Panc1 (cell line): Measurements from ENCODE around the gene CFAP251.

Experiments used
- POLR2AphosphoS5 ChIP-seq: IDR thresholded peaks from 2 replicates; pipeline ENCODE4 v1.6.1; 2012; ENCODE audit warnings: mild to moderate bottlenecking, low read depth, low read length, moderate library complexity
- TF ChIP-seq, protein P1 (sequence below): fragments of 450-650 bp; IDR thresholded peaks from 2 replicates; pipeline ENCODE4 v1.5.1; 2017; ENCODE audit warnings: mild to moderate bottlenecking
- TF ChIP-seq, protein P2 (sequence below), 2 experiments: IDR thresholded peaks; 2 replicates each; pipeline ENCODE4 v1.6.1; 2011 to 2012; ENCODE audit warnings: low read depth in 2 of 2, control low read depth in 1 of 2, low read length in 1 of 2, mild to moderate bottlenecking in 1 of 2, moderate library complexity in 1 of 2; ENCODE audit not compliant: insufficient read depth in 1 of 2

DNA sequence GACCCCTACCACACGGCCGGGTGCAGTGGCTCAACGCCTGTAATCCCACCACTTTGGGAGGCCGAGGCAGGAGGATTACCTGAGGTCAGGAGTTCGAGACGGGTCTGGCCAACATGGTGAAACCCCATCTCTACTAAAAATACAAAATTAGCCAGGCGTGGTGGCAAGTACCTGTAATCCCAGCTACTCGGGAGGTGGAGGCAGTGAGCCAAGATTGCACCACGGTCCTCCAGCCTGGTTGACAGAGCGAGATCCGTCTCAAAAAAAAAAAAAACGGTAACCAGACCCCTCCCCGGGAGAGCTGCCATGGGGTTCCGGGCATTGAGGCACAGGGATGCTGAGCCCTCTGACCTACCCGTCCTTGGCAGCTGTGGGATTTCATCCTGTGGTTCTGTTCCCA, 125.1 kb downstream of the CFAP251 start:
- TF ChIP-seq, protein P1, sequence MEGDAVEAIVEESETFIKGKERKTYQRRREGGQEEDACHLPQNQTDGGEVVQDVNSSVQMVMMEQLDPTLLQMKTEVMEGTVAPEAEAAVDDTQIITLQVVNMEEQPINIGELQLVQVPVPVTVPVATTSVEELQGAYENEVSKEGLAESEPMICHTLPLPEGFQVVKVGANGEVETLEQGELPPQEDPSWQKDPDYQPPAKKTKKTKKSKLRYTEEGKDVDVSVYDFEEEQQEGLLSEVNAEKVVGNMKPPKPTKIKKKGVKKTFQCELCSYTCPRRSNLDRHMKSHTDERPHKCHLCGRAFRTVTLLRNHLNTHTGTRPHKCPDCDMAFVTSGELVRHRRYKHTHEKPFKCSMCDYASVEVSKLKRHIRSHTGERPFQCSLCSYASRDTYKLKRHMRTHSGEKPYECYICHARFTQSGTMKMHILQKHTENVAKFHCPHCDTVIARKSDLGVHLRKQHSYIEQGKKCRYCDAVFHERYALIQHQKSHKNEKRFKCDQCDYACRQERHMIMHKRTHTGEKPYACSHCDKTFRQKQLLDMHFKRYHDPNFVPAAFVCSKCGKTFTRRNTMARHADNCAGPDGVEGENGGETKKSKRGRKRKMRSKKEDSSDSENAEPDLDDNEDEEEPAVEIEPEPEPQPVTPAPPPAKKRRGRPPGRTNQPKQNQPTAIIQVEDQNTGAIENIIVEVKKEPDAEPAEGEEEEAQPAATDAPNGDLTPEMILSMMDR: no peak
- TF ChIP-seq POLR2AphosphoS5: no peak
- TF ChIP-seq, protein P2, sequence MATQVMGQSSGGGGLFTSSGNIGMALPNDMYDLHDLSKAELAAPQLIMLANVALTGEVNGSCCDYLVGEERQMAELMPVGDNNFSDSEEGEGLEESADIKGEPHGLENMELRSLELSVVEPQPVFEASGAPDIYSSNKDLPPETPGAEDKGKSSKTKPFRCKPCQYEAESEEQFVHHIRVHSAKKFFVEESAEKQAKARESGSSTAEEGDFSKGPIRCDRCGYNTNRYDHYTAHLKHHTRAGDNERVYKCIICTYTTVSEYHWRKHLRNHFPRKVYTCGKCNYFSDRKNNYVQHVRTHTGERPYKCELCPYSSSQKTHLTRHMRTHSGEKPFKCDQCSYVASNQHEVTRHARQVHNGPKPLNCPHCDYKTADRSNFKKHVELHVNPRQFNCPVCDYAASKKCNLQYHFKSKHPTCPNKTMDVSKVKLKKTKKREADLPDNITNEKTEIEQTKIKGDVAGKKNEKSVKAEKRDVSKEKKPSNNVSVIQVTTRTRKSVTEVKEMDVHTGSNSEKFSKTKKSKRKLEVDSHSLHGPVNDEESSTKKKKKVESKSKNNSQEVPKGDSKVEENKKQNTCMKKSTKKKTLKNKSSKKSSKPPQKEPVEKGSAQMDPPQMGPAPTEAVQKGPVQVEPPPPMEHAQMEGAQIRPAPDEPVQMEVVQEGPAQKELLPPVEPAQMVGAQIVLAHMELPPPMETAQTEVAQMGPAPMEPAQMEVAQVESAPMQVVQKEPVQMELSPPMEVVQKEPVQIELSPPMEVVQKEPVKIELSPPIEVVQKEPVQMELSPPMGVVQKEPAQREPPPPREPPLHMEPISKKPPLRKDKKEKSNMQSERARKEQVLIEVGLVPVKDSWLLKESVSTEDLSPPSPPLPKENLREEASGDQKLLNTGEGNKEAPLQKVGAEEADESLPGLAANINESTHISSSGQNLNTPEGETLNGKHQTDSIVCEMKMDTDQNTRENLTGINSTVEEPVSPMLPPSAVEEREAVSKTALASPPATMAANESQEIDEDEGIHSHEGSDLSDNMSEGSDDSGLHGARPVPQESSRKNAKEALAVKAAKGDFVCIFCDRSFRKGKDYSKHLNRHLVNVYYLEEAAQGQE (IDR thresholded peaks at IDR 0.05; ENCODE audit: insufficient read depth in 1 of 2, low read depth in 2 of 2, low read length in 1 of 2): no peak
